ENCODE data around the gene BABAM2.

BABAM2 gene

GRCh38 chr2:28193630-28194403 is 303.3 kb downstream of the BABAM2 start:
- Histone ChIP-seq H3K4me1 (ENCODE audit: control insufficient read depth, insufficient read depth, low read length) (no peaks in the 10 kb centered on the region), H3K9ac (ENCODE audit: low read length in 2 of 2) (no peak overlapping the region), H3K36me3 (ENCODE audit: control insufficient read depth in 2 of 2, insufficient read depth in 2 of 2, low read length in 2 of 2) (no peaks in the 10 kb centered on the region), H3K27ac (ENCODE audit: low read length) (no peak overlapping the region), H3K9me3 (ENCODE audit: control insufficient read depth in 2 of 2, low read length in 2 of 2) (no peaks in the 10 kb centered on the region), H3K27me3 (ENCODE audit: control insufficient read depth in 1 of 2, insufficient read depth in 2 of 2, low read length in 2 of 2) (no peaks in the 10 kb centered on the region), H3K4me3 (ENCODE audit: low read length in 2 of 2) (no peak overlapping the region)

GRCh38 chr2:28199995-28200679 is 309.6 kb downstream of the BABAM2 start:
- H3K27me3 ChIP-seq (ENCODE audit: control insufficient read depth in 1 of 2, insufficient read depth in 2 of 2, low read length in 2 of 2) = no peaks in the 10 kb centered on the region
- H3K27ac ChIP-seq (ENCODE audit: low read length) = no peak overlapping the region
- H3K36me3 ChIP-seq (ENCODE audit: control insufficient read depth in 2 of 2, insufficient read depth in 2 of 2, low read length in 2 of 2) = no peaks in the 10 kb centered on the region
- H3K9me3 ChIP-seq (ENCODE audit: control insufficient read depth in 2 of 2, low read length in 2 of 2) = no peaks in the 10 kb centered on the region
- H3K4me3 ChIP-seq (ENCODE audit: low read length in 2 of 2) = no peak overlapping the region
- H3K4me1 ChIP-seq (ENCODE audit: control insufficient read depth, insufficient read depth, low read length) = no peaks in the 10 kb centered on the region
- no peak overlapping the region for H3K9ac ChIP-seq (ENCODE audit: low read length in 2 of 2)

- Histone ChIP-seq H3K27ac (ENCODE audit: low read length) (no peak overlapping the region), H3K36me3 (ENCODE audit: control insufficient read depth in 2 of 2, insufficient read depth in 2 of 2, low read length in 2 of 2) (no peaks in the 10 kb centered on the region)
Measured at GRCh38 chr2:28201671-28202180, 311.2 kb downstream of the BABAM2 start.

GRCh38 chr2:28202719-28203118 is 312.2 kb downstream of the BABAM2 start:
- Histone ChIP-seq H3K36me3 (ENCODE audit: control insufficient read depth in 2 of 2, insufficient read depth in 2 of 2, low read length in 2 of 2) (no peaks in the 10 kb centered on the region), H3K4me3 (ENCODE audit: low read length in 2 of 2) (no peak overlapping the region), H3K27me3 (ENCODE audit: control insufficient read depth in 1 of 2, insufficient read depth in 2 of 2, low read length in 2 of 2) (no peaks in the 10 kb centered on the region), H3K27ac (ENCODE audit: low read length) (no peak overlapping the region), H3K9ac (ENCODE audit: low read length in 2 of 2) (no peak overlapping the region), H3K4me1 (ENCODE audit: control insufficient read depth, insufficient read depth, low read length) (no peaks in the 10 kb centered on the region), H3K9me3 (ENCODE audit: control insufficient read depth in 2 of 2, low read length in 2 of 2) (no peaks in the 10 kb centered on the region)

More at GRCh38 chr2:28201671-28202180, 311.2 kb downstream of the BABAM2 start:
- Histone ChIP-seq H3K27me3 (ENCODE audit: control insufficient read depth in 1 of 2, insufficient read depth in 2 of 2, low read length in 2 of 2) (no peaks in the 10 kb centered on the region), H3K9me3 (ENCODE audit: control insufficient read depth in 2 of 2, low read length in 2 of 2) (no peaks in the 10 kb centered on the region), H3K4me1 (ENCODE audit: control insufficient read depth, insufficient read depth, low read length) (no peaks in the 10 kb centered on the region), H3K9ac (ENCODE audit: low read length in 2 of 2) (no peak overlapping the region), H3K4me3 (ENCODE audit: low read length in 2 of 2) (no peak overlapping the region)

- H3K27me3 ChIP-seq (ENCODE audit: control insufficient read depth in 1 of 2, insufficient read depth in 2 of 2, low read length in 2 of 2) = no peaks in the 10 kb centered on the region
- no peaks in the 10 kb centered on the region for H3K9me3 ChIP-seq (ENCODE audit: control insufficient read depth in 2 of 2, low read length in 2 of 2)
- no peaks in the 10 kb centered on the region for H3K4me1 ChIP-seq (ENCODE audit: control insufficient read depth, insufficient read depth, low read length)
- H3K4me3 ChIP-seq (ENCODE audit: low read length in 2 of 2) = no peak overlapping the region
- H3K27ac ChIP-seq (ENCODE audit: low read length) = no peak overlapping the region
- no peak overlapping the region for H3K9ac ChIP-seq (ENCODE audit: low read length in 2 of 2)
- H3K36me3 ChIP-seq (ENCODE audit: control insufficient read depth in 2 of 2, insufficient read depth in 2 of 2, low read length in 2 of 2) = no peaks in the 10 kb centered on the region
Measured at GRCh38 chr2:28206762-28207161, 316.2 kb downstream of the BABAM2 start.

GRCh38 chr2:28209261-28209691 is 318.7 kb downstream of the BABAM2 start:
- Histone ChIP-seq H3K27ac (ENCODE audit: low read length) (no peak overlapping the region), H3K4me1 (ENCODE audit: control insufficient read depth, insufficient read depth, low read length) (no peaks in the 10 kb centered on the region), H3K27me3 (ENCODE audit: control insufficient read depth in 1 of 2, insufficient read depth in 2 of 2, low read length in 2 of 2) (no peaks in the 10 kb centered on the region), H3K9me3 (ENCODE audit: control insufficient read depth in 2 of 2, low read length in 2 of 2) (no peaks in the 10 kb centered on the region), H3K4me3 (ENCODE audit: low read length in 2 of 2) (no peak overlapping the region), H3K36me3 (ENCODE audit: control insufficient read depth in 2 of 2, insufficient read depth in 2 of 2, low read length in 2 of 2) (no peaks in the 10 kb centered on the region), H3K9ac (ENCODE audit: low read length in 2 of 2) (no peak overlapping the region)

GRCh38 chr2:28209864-28210263 is 319.3 kb downstream of the BABAM2 start:
- Histone ChIP-seq H3K36me3 (ENCODE audit: control insufficient read depth in 2 of 2, insufficient read depth in 2 of 2, low read length in 2 of 2) (no peaks in the 10 kb centered on the region), H3K9me3 (ENCODE audit: control insufficient read depth in 2 of 2, low read length in 2 of 2) (no peaks in the 10 kb centered on the region), H3K27me3 (ENCODE audit: control insufficient read depth in 1 of 2, insufficient read depth in 2 of 2, low read length in 2 of 2) (no peaks in the 10 kb centered on the region), H3K9ac (ENCODE audit: low read length in 2 of 2) (no peak overlapping the region), H3K4me1 (ENCODE audit: control insufficient read depth, insufficient read depth, low read length) (no peaks in the 10 kb centered on the region), H3K4me3 (ENCODE audit: low read length in 2 of 2) (no peak overlapping the region), H3K27ac (ENCODE audit: low read length) (no peak overlapping the region)

- Histone ChIP-seq H3K9me3 (ENCODE audit: control insufficient read depth in 2 of 2, low read length in 2 of 2) (no peaks in the 10 kb centered on the region), H3K4me1 (ENCODE audit: control insufficient read depth, insufficient read depth, low read length) (no peaks in the 10 kb centered on the region), H3K27me3 (ENCODE audit: control insufficient read depth in 1 of 2, insufficient read depth in 2 of 2, low read length in 2 of 2) (no peaks in the 10 kb centered on the region), H3K4me3 (ENCODE audit: low read length in 2 of 2) (no peak overlapping the region), H3K27ac (ENCODE audit: low read length) (no peak overlapping the region), H3K36me3 (ENCODE audit: control insufficient read depth in 2 of 2, insufficient read depth in 2 of 2, low read length in 2 of 2) (no peaks in the 10 kb centered on the region), H3K9ac (ENCODE audit: low read length in 2 of 2) (no peak overlapping the region)
Measured at GRCh38 chr2:28210535-28210934, 320.0 kb downstream of the BABAM2 start.

- H3K9ac ChIP-seq (ENCODE audit: low read length in 2 of 2) = no peak overlapping the region
- no peaks in the 10 kb centered on the region for H3K9me3 ChIP-seq (ENCODE audit: control insufficient read depth in 2 of 2, low read length in 2 of 2)
Measured at GRCh38 chr2:28216331-28216730, 325.8 kb downstream of the BABAM2 start.

GRCh38 chr2:28217042-28217740 is 326.7 kb downstream of the BABAM2 start:
- H3K36me3 ChIP-seq (ENCODE audit: control insufficient read depth in 2 of 2, insufficient read depth in 2 of 2, low read length in 2 of 2) = no peaks in the 10 kb centered on the region
- H3K27ac ChIP-seq (ENCODE audit: low read length) = no peak overlapping the region
- no peak overlapping the region for H3K9ac ChIP-seq (ENCODE audit: low read length in 2 of 2)
- no peaks in the 10 kb centered on the region for H3K9me3 ChIP-seq (ENCODE audit: control insufficient read depth in 2 of 2, low read length in 2 of 2)
- no peaks in the 10 kb centered on the region for H3K27me3 ChIP-seq (ENCODE audit: control insufficient read depth in 1 of 2, insufficient read depth in 2 of 2, low read length in 2 of 2)
- no peaks in the 10 kb centered on the region for H3K4me1 ChIP-seq (ENCODE audit: control insufficient read depth, insufficient read depth, low read length)
- no peak overlapping the region for H3K4me3 ChIP-seq (ENCODE audit: low read length in 2 of 2)

More at GRCh38 chr2:28216331-28216730, 325.8 kb downstream of the BABAM2 start:
- Histone ChIP-seq H3K4me3 (ENCODE audit: low read length in 2 of 2) (no peak overlapping the region), H3K27ac (ENCODE audit: low read length) (no peak overlapping the region), H3K27me3 (ENCODE audit: control insufficient read depth in 1 of 2, insufficient read depth in 2 of 2, low read length in 2 of 2) (no peaks in the 10 kb centered on the region), H3K4me1 (ENCODE audit: control insufficient read depth, insufficient read depth, low read length) (no peaks in the 10 kb centered on the region), H3K36me3 (ENCODE audit: control insufficient read depth in 2 of 2, insufficient read depth in 2 of 2, low read length in 2 of 2) (no peaks in the 10 kb centered on the region)
